ENCODE data around the gene PLAAT1. TPM values are rescaled to one million over a fixed set of nuclear protein-coding genes. Genes with fewer than 3 reads are reported as not detected.
A peak's percentile ranks its signal among the peaks of the same experiment; 100 is the strongest.

The PLAAT1 gene
- polyA plus RNA-seq, 1 donor from 2014 or later = 10.7 TPM

GRCh38 chr3:193313061-193313958 lies 72.3 kb downstream of the PLAAT1 start:
- H3K9ac ChIP-seq (ENCODE audit: low read length) = peak overlapping the region; percentile 23
- H3F3A ChIP-seq (ENCODE audit: insufficient read depth, low read length, poor library complexity, severe bottlenecking) = peaks cover 3% of the 10 kb centered on the region
- H3K36me3 ChIP-seq (ENCODE audit: insufficient read depth, low read length) = no peaks in the 10 kb centered on the region
- no peaks in the 10 kb centered on the region for H3K9me2 ChIP-seq (ENCODE audit: insufficient read depth, low read length)
- H3K9me3 ChIP-seq (ENCODE audit: low read length) = no peaks in the 10 kb centered on the region
- H3K79me2 ChIP-seq (replicated peaks; ENCODE audit: insufficient read depth, low read length) = no peaks in the 10 kb centered on the region
- no peak overlapping the region for H3K4me2 ChIP-seq (ENCODE audit: low read length)
- no peaks in the 10 kb centered on the region for H3K27me3 ChIP-seq (ENCODE audit: insufficient read depth, low read depth, low read length)
- no peak overlapping the region for H3K4me3 ChIP-seq (ENCODE audit: low read length)
- no peak for TF ChIP-seq POLR2AphosphoS5 (IDR thresholded peaks at IDR 0.05)
- peak; percentile 28 for TF ChIP-seq SMC3 (conservative IDR thresholded peaks at IDR 0.05; ENCODE audit: poor library complexity)
- peak overlapping the region; percentile 18 for H2AFZ ChIP-seq (ENCODE audit: low read depth, low read length)
- H4K20me1 ChIP-seq (ENCODE audit: insufficient read depth) = no peaks in the 10 kb centered on the region
- H3K27ac ChIP-seq (ENCODE audit: low read length) = peak overlapping the region; percentile 57

- no peaks in the 10 kb centered on the region for H4K20me1 ChIP-seq (ENCODE audit: insufficient read depth)
- H3K36me3 ChIP-seq (ENCODE audit: insufficient read depth, low read length) = no peaks in the 10 kb centered on the region
- no peak overlapping the region for H3K27ac ChIP-seq (ENCODE audit: low read length)
- H3K9me3 ChIP-seq (ENCODE audit: low read length) = no peaks in the 10 kb centered on the region
- peaks cover 3% of the 10 kb centered on the region for H3F3A ChIP-seq (ENCODE audit: insufficient read depth, low read length, poor library complexity, severe bottlenecking)
- no peaks in the 10 kb centered on the region for H3K9me2 ChIP-seq (ENCODE audit: insufficient read depth, low read length)
- H2AFZ ChIP-seq (ENCODE audit: low read depth, low read length) = no peak overlapping the region
- no peak overlapping the region for H3K4me3 ChIP-seq (ENCODE audit: low read length)
- no peaks in the 10 kb centered on the region for H3K79me2 ChIP-seq (replicated peaks; ENCODE audit: insufficient read depth, low read length)
- H3K9ac ChIP-seq (ENCODE audit: low read length) = no peak overlapping the region
- TF ChIP-seq CTCF (IDR thresholded peaks at IDR 0.05; ENCODE audit: poor library complexity, severe bottlenecking) (peak; percentile 46), MXI1 (conservative IDR thresholded peaks at IDR 0.05; ENCODE audit: poor library complexity, severe bottlenecking) (no peak)
- H3K4me2 ChIP-seq (ENCODE audit: low read length) = no peak overlapping the region
- H3K27me3 ChIP-seq (ENCODE audit: insufficient read depth, low read depth, low read length) = no peaks in the 10 kb centered on the region
Measured at GRCh38 chr3:193314161-193314560, 73.1 kb downstream of the PLAAT1 start.

GRCh38 chr3:193317682-193318300 lies 76.8 kb downstream of the PLAAT1 start:
- Histone ChIP-seq H3K79me2 (replicated peaks; ENCODE audit: insufficient read depth, low read length) (no peaks in the 10 kb centered on the region), H3K9me2 (ENCODE audit: insufficient read depth, low read length) (no peaks in the 10 kb centered on the region), H4K20me1 (ENCODE audit: insufficient read depth) (no peaks in the 10 kb centered on the region), H3K27ac (ENCODE audit: low read length) (no peak overlapping the region), H3K4me2 (ENCODE audit: low read length) (no peak overlapping the region), H3F3A (ENCODE audit: insufficient read depth, low read length, poor library complexity, severe bottlenecking) (no peaks in the 10 kb centered on the region), H3K9ac (ENCODE audit: low read length) (no peak overlapping the region), H3K9me3 (ENCODE audit: low read length) (no peaks in the 10 kb centered on the region), H3K27me3 (ENCODE audit: insufficient read depth, low read depth, low read length) (no peaks in the 10 kb centered on the region), H2AFZ (ENCODE audit: low read depth, low read length) (no peak overlapping the region), H3K36me3 (ENCODE audit: insufficient read depth, low read length) (no peaks in the 10 kb centered on the region), H3K4me3 (ENCODE audit: low read length) (no peak overlapping the region)
- TF ChIP-seq MXI1 (conservative IDR thresholded peaks at IDR 0.05; ENCODE audit: poor library complexity, severe bottlenecking) (no peak), REST (IDR thresholded peaks at IDR 0.05; ENCODE audit: borderline replicate concordance) (no peak), EP300 (conservative IDR thresholded peaks at IDR 0.05; ENCODE audit: poor library complexity, severe bottlenecking) (no peak), EZH2 (IDR thresholded peaks at IDR 0.05; ENCODE audit: borderline replicate concordance, insufficient read depth, low read length, poor library complexity, severe bottlenecking) (no peak), POLR2AphosphoS5 (IDR thresholded peaks at IDR 0.05) (no peak), SMC3 (conservative IDR thresholded peaks at IDR 0.05; ENCODE audit: poor library complexity) (no peak), CTCF (IDR thresholded peaks at IDR 0.05; ENCODE audit: poor library complexity, severe bottlenecking) (no peak), RAD21 (conservative IDR thresholded peaks at IDR 0.05) (no peak), TAF1 (IDR thresholded peaks at IDR 0.05; ENCODE audit: low read depth) (no peak)
